ENCODE measurements around the gene ESRRB.

The ESRRB gene

DNA sequence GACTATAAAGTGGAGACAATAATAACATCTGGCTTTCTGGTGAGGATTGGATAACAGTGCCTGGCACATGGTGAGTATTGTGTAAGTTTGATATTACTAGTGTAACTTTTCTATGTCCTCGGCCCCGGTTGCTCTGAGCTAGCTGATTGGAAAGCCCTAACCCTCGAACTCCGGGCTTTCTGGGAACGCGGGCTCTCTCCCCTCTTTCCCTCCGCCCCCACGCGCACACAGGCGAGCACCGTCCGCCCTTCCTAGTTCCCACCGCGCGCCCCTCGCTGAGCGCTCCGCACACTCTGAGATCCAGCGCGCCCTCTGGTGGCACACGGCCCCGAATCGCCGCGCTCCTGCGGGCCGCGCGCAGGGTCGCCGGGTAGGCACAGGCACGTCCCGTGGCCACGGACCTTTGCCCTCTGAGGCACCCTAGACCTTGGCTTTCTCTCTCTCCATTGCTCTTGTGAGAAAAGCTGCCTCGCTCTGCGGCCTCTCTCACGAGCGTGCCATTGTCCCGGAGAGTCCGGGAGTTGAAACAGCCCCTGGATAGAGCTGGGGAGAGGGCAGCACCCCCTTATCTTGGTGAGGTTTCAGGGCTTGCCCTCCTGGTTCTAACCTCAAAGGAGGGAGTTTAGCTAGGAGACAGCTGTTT lies 23.2 kb upstream of the ESRRB start:
- peak; percentile 83 for DNase-seq

DNA sequence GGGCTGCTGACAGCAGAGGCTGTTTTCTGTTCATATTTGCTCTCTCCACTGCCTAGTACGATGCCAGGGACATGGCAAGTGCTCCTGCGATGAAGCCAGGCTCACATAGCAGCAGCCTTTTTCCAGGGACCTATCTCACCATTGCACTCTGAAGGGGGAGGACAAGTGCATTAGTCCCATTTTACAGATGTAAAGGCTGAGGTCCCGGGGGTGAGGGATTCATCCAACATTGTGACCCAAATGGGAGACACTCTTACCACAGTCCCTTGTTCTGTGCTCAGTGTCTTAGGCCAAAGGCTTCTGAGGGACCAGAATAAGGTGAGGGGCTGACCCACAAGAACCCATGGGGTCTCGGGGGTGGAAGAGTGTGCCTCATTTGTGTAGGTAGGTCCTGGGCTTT lies 21.6 kb upstream of the ESRRB start:
- DNase-seq: no peak

DNA sequence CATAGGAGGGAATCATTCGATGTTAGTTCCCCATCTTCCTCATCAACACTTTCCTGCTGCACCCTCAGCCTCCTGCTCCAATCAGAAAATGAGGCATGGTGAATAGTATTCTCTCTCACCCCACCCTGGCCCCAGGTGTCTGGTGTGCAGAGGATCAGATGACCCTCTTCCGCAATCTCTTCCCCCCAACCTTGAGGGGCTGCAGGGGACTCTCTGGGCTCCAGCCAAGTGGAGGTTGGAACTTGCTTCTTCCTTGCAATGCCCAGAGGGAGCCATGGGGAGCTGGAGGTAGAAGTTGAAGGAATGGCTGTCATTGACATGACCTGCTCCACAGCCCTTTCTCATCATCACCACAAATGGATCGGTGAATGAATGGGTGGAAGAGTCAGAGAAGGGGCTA lies 20.2 kb upstream of the ESRRB start:
- no peak for DNase-seq

DNA sequence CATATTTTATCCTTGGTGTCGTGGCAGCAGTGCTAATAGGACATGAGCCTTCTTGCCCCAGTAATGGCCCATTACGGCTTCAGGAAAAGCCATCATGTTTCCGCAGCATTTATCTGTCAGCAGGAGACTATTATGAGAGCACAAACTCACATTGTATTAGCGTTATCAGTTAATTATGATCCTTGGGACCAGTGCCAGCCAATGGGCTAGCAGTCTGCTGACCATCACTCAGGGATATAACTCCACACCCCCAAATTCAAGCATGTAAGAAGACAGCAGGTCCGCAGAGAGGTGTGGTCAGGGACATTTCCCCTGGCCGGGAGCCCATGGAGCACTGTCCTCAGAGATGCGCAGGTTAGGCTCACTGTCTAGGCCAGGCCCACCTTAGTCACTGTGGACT lies 4.9 kb upstream of the ESRRB start:
- peak; percentile 15 for DNase-seq

DNA sequence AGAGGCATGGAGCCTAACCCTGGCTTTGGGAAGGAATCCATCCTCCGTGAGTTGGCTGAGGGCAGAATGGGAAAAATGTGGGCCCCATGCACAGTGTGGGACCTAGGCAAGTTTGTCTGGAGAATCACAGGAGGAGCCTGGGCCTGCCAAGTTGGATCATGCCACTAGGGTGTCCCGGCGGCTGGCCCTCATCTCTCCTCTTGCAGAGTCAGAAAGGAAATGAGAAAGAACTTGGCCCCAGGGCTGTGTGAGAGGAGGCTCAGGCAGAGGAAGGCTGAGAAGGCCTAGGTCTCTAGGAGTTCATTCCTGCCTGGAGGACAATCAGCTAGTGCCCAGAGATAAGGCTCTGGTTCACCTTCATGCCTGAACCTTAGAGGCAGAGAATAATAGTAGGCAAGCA lies 2.5 kb upstream of the ESRRB start:
- DNase-seq: no peak

DNA sequence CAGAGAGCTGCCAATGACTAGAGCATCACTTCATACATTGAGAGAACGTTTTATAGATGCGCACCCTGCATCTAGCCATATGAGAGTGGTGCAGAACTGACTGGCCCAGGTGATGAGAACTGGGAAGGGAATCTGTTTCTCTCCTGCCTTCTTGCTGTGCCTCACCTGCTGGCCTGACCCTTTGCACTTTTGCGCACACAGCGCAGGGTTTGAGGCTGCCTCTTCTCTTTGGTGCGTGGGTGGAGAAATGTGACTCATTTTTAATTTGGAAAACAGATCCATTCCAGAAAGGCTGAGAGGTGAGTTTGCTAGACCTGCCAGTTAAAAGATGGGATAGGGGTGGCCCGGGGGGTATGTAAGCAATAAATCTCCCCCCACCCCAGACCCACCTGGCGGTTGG lies 453 bp upstream of the ESRRB start:
- DNase-seq: peak; percentile 40

DNA sequence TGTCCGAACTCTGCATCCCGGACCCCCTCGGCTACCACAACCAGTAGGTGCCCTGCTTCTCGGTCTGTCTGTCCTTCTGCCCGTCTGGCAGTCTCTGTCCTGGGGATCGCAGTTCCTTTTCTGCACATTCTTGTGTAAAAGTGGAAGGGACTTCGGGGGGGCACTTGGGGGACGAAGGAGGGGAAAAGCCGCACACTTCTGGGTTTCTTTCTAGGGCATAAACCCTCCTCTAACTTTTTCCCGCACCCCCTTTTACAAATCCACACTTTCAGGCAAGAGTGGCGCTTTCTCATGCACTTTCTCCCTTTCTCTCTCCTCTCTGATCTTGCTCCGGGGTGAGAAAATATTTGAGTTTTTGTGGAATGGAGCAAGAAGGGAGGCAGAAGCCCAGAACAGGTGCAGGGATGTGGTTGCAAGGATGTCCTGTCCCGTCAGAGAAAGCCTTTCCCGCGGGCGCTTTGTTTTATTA lies 506 bp downstream of the ESRRB start:
- no peak for DNase-seq

DNA sequence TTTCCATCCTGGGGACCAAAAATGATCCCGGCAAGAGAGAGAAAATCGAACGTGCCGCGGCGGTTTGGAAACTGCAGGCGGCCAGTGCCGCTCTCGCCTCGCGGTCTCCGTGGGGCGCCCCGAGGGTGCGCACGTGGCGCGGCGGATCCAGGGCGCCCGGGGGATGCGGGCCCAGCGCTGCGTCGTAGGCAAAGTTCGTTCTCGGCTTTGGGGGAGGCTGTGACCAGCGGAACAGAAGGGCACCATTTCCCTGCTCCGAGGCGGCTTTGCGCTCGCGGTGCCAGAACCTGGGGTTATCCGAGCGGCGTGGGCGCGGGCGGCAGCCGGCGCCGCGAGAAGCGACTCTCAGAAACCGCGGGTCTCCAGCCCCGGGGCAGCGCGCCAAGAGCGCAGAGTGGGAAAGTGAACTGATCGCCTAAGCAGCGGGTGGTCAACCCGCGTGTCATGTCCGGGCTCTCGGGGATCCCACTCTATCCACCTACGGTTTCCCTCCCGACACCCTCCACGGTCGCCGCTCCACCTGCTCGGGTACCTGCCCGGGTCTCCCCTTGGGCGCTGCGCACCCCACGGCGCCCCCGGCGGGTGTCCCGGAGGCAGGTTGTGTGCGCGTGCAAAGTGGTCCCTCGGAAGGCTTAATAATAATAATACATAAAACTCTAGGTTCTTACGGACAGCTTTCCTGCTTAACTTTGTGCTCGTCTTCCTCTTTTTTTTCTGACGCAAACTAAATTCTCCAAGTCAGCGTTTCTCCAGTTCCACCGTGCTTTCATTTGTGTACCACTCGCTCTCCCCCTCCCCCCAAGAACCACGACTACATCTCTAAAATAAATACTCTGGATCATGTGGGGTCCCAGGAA lies 1.2 kb downstream of the ESRRB start:
- DNase-seq: peak; percentile 45

DNA sequence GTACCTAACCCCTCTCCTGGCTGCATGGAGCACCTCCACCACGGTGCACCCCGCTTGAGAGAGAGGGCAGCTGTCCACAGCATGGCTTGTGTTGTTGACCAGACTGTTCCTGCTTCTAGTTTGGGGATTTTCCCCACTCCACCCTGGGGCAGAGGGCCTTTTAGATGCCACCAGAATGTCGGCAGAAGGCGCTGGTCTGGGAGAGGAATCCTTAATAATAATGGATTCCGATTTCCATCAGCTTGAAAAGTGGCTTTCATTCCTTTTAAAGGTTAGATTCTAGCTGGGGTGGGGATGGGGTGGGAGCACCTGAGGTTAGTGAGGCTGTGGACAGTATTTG lies 1.8 kb downstream of the ESRRB start:
- DNase-seq: no peak

DNA sequence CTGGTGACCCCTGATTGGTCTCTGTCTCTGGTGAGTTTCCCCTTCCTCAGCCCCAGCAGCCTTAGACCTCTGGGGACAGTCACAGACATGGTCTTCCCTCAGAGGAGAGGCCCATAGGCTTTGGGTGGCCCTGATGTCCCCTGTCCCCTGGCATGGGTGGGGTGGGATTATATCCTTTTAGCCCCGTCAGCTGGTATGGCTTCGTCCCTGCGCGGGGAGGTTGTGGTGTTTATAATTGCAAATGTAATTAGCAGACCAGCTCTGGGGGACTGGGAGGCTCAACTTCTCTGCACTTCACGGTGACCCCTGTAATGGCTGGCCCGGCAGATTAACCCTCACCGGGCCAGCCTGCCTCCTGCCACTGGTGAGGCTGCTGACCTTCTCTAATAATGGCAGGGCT lies 5.1 kb downstream of the ESRRB start:
- no peak for DNase-seq

DNA sequence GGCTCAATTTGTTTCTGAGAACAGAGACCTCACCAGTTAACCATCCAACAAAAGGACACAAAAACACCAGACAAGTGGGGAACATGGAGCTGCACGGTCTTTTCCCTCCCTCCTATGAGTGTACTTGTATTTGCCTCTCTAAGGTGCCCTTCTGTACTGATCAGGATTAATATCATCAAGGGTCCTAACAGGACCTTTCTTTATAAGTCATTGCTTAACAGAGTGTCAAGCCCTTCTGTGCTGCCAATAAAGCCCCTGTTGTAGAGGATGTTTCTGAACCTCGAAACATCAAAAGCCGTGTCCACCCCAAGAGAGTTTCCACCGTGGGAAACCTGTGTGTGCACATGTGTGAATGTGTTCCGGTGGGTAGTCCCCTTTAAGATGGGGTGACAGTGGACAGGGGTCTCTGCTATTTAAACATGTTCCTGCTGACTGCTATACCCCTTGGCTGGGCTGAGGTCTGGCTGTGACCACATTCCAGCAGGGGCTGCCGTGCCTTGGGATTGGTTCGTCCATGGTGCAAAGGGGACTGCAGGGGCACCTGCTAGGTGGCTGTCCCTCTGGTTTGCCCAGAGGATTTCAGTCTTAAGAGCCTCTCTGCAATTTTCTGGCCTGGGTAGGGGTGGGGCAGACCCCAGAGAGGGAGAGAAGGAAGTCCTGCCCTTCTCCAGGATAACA lies 6.0 kb downstream of the ESRRB start:
- no peak for DNase-seq

DNA sequence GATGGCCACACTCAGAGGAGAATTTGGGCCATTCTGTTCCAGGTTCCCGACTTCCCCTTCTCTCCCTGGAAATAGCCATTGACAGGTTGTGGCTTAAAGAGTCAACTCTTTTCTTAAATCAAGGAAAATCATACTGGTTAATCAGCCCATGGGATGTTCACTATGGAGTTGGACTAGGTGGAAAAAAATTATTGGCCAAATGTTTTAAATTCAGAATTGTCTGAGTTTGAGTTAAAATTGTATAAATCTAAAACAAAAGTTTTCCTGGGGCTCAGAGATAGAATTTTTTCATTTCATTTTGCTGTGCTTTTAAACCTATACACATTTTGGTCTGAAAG lies 6.5 kb downstream of the ESRRB start:
- no peak for DNase-seq

DNA sequence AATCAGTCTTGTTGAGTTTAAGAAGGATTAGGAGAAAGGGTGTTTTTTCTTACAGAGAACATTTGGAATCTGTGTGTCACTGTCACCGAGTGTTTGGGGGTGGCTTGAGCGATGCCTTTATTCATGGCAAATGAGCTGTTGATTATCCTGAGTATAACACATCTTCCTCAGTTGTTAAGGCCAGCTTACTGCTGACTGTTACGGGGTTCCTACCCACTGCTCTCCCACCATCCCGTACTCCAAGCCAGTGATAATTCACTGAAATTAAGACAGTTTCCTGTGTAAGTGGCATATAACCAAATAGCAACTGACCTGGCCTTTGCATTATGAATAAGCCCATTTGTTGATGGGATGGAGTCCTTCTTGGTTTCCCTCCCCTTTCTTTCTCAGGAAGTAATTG lies 9.5 kb downstream of the ESRRB start:
- DNase-seq: no peak

DNA sequence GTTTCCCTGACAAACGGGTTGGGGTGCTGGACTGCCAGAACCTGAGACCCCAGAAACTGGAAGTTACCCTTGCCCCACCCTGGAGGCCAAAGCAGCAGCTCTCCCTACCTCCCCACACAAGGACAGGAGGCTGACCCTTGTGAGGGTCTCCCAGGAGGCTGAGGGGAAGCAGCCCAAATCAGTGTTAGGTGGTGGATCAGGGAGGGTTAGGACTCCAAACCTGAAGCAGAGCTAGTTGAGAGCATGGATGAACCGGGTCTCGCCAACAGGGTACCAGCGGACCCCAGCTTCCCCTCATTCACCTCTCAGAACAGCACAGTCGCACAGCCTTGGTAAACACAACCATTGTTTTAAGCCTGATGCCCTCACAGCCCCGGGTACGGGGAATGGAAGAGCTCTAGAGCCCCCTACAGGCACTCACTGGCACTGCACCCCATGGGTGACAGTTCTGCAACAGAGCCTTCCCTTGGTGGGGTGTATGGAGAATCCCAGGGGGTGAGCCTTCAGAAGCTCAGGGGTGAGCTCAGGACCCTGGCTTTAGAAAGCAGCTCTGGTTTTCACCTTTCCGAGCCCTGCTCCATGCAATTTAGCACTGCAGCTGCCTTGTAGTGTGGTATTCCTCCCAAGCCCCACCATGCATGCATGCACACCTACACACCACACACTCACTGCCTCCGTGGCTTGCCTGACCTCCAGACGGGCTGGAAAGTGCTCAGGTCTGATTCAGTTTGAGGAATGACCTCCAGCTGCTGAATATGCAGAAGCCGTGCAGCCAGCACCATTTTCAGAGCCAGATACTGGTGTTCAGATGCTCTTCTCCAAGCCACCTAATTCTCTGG lies 11.2 kb downstream of the ESRRB start:
- peak; percentile 87 for DNase-seq

DNA sequence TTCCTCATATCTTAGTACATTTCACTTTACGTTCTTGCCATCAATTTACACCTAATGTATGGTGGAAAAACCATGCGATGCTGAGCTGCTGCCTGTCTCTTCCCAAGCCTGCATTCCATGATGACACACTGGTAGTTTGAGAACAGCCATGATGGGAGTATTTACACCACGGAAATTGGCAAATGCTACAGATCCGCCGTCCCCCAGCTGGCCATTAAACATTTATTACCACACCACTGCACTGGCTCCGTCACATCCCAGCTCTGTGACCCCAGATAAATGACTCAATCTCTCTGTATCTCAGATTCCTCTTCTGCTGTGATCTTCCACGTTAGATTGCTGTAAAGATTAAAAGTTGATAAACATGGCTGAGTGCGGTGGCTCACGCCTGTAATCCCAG lies 13.9 kb downstream of the ESRRB start:
- no peak for DNase-seq

DNA sequence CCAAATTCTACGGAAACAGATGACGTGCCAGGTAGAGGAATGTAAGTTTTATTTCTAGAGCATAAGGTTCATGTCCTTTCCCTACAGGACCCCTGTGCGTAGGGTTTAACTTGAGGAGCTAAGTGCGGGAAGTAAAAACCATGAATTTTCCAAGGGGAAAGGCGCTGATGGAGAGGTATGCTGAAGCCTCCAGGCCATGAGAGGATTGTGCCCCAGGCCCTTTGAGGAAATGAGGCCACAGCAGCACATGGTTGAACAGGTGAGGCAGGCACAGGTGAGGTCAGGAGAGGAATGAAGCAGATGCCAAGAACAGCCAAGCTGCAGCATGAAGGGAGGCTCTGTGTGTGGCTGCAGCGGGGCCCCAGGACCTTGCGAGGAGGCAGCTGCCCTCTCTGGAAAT lies 14.7 kb downstream of the ESRRB start:
- no peak for DNase-seq

DNA sequence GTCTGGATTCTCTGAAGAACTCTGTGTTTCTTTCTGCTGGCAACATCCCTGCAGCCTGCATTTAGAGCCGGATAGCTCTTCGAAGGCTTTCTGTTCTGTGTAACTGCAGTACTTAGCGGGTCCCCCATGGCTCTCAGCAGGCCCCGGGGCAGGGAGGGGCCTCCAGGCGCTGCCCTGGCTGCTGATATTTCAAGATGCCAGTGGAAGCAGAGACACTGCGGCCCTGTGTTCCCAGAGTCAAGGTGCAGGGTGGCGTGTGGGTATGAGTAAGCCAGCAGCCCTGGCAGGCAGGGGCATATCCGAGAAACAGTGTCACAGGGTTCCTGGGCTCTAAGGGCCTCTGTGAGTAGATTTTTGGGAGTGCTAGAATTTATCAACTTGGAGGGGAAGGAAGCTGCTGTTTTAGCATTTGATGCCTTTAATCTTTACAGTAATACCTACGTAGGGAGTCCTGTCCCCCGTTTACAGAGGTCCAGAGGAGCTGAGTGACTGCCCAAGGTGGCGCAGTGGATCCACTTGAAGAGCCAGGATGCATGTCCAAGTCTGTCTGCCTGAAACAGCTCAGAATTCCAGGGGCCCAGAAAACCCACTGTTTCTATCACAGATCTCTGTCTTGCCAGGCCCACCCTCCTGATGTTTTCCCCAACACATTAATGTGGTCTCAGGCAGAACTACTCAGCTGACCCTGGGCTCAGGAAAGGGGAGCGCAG lies 16.2 kb downstream of the ESRRB start:
- peak; percentile 20 for DNase-seq

DNA sequence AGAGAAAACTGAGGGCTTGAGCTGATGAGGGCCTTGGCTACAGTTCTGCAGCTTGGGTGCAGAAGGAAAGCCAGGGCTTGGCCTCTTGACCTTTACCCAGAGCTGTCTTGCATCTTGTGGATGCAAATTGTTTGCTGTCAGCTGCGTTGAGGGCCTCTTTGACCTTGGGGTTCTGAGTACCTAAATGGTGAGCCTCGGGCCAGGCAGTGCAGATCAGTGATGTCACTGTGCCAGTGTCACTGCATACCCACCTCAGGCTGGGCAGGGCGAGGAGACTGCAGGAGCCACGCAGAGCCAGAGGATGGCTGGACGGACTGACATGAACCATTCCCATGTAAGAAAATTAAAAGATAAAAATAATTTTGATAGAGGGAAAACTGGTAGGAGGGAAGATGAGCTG lies 18.6 kb downstream of the ESRRB start:
- DNase-seq: no peak

DNA sequence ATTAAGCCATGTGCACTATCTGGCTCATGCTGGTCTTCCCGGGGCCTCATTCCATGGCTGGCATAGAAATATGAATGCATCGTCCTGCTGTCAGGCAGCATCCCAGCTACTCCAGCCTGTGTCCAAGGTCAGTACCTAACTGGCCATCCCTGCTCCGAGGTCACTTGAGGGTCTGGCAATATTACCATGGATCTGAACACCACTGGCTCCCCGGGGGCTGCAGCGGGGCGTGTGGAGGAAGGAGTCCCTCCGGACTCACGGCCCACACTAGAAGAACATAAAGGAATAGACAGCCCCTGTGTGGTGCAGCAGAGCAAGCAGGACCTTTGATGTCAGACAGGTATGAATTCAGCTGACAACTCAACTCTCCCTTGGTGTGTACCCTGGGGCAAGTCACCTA lies 19.2 kb downstream of the ESRRB start:
- DNase-seq: no peak

DNA sequence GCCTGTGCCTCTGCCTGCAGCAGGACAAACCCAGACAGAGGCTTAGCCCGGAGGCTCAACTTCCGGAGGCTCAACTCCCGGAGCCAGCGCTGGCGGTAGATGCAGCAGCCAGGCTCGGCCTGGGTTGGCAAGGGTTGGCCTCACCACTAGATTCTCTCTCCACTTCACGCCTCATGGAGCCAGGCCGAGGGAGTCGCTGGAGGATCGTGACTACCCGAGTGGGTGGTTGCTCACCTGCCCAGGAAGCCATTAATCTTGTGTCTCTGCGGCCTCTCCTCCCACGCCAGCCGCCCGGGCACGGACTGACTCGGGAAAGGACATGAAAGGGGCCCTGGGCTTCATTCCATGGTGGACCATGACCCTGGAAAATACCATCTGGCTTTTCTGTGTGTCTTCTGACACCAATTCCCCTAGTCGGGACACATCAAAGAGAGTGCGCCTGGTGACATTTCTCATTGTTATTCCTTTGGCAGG lies 20.8 kb downstream of the ESRRB start:
- peak; percentile 20 for DNase-seq

DNA sequence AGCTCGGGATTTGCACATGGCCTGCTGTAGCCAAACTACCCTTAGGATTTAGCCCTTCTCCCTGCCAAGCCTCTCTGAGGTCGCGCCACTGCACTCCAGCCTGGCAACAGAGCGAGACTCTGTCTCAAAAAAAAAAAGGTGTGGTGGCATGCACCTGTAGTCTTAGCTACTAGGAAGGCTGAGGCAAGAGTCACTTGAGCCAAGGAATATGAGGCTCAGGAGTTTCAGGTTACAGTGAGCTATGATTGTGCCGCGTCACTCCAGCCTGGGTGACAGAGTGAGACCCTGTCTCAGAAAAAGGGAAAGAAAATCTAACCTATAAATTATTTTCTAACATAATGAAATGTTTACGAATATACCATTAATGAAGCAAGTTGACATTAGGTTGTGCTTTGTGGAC lies 29.7 kb downstream of the ESRRB start:
- DNase-seq: no peak

DNA sequence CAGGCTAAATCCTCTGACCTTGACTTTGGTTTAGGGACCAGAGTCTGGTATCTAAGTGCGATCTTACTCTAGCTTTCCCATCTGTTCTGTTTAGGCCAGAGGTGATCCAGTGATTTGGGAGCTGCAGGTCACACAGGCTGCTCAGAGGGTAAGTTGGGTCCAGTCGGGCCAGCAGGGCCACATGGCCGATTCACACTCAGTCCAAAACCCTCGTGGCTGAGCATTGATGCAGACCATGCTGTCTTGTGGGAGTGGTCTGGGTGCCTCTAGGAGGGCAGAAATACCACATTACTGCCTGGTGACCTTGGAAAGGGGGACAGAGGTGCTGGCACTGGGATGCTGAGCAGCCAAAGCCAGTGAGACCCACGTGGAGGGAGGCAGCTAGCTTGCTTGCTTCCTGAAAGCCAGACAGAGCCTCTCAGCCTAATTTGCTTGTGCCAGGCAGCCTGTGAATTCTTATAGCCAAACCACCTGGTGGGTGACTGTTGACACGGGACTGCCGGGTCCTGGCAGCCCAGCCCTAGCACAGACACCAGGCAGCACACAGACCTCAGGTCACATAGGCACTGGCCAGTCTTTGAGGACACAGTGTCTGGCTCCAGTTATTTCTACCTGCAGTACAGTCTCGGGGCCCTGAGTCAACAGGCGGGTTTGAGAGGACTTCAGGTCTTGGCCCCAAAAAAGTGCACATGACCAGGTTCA lies 31.7 kb downstream of the ESRRB start:
- no peak for DNase-seq
